ENCODE measurements around the gene B3GNT7. TPM values are rescaled to one million over a fixed set of nuclear protein-coding genes. Genes with fewer than 3 reads are reported as not detected.

B3GNT7 gene
- total and polyA plus RNA-seq, 2 of the 8 experiments (the other 6 are each of a cell fraction or from before 2014, with no cell fraction given) = 26.4 to 73.1 TPM

- H3K4ac ChIP-seq (replicated peaks; ENCODE audit: insufficient read length, low read depth, low read length) = peak overlapping the region; percentile 12
- no peaks in the 10 kb centered on the region; a peak in 2 of 7 replicates for H3K27me3 ChIP-seq (replicated peaks in 1 of 4; ENCODE audit: control insufficient read depth in 3 of 4, extremely low read depth in 1 of 4, insufficient read depth in 3 of 4, low read length in 3 of 4)
- H3K36me3 ChIP-seq (ENCODE audit: control insufficient read depth in 2 of 4, insufficient read depth in 4 of 4, low read length in 3 of 4) = no peaks in the 10 kb centered on the region
- no peak overlapping the region for H4K5ac ChIP-seq (ENCODE audit: insufficient read length, low read depth, low read length)
- no peak for DNase-seq (ENCODE audit: low read depth in 1 of 2, low spot score in 2 of 2)
- 94% methylated on average over 9 of the region's 9 CpGs; no CpG with 5 or more reads in 1 of the 2 experiments for WGBS, 2 experiments (ENCODE audit: extremely low coverage in 1 of 2, insufficient coverage in 1 of 2, insufficient read length in 1 of 2, insufficient replicate concordance in 2 of 2, low coverage in 1 of 2, low lambda C conversion rate in 2 of 2, missing lambda C conversion rate in 1 of 2)
- H3K23ac ChIP-seq (ENCODE audit: insufficient read length) = no peak overlapping the region
- no peak overlapping the region for H4K91ac ChIP-seq (replicated peaks; ENCODE audit: insufficient read length, low read length)
- peak overlapping the region; percentile 97; the same call in 1 of the 2 replicates for H2BK12ac ChIP-seq (ENCODE audit: low read depth, low read length)
- no peaks in the 10 kb centered on the region for H4K20me1 ChIP-seq (replicated peaks in 1 of 2; ENCODE audit: control insufficient read depth in 1 of 2, insufficient read depth in 2 of 2, low read length in 2 of 2)
- H3K79me2 ChIP-seq (ENCODE audit: control insufficient read depth in 1 of 2, insufficient read depth in 2 of 2, low read length in 2 of 2) = no peaks in the 10 kb centered on the region
- H2BK120ac ChIP-seq (replicated peaks; ENCODE audit: low read depth, low read length) = peak overlapping the region; percentile 68
- H2BK15ac ChIP-seq (ENCODE audit: low read length) = no peak overlapping the region
- H3K79me1 ChIP-seq (ENCODE audit: low read depth, low read length) = no peaks in the 10 kb centered on the region
- no peak overlapping the region for H3K4me2 ChIP-seq (ENCODE audit: insufficient read depth in 1 of 2, low read depth in 2 of 2, low read length in 2 of 2)
- H3K9ac ChIP-seq (replicated peaks in 1 of 4; ENCODE audit: extremely low read depth in 1 of 4, low read depth in 3 of 4, low read length in 3 of 4) = no peak overlapping the region
- peak overlapping the region; percentile 48; the same call in 1 of the 2 replicates for H3K18ac ChIP-seq (ENCODE audit: extremely low read depth, low read length)
- CTCF ChIA-PET (ENCODE audit: partially characterized antibody) = interaction anchor here (0.8 to 26.8 kb wide), 8 partner anchors 10 to 74 kb away, joined by 3 to 617 read pairs (median 4); partner anchors contain the start of gene B3GNT7
- H3K4me1 ChIP-seq (replicated peaks in 1 of 4; ENCODE audit: control insufficient read depth in 3 of 4, insufficient read depth in 4 of 4, low read length in 3 of 4) = peaks cover 4 to 46% (median 33%) of the 10 kb centered on the region in 4 experiments
- H2AK5ac ChIP-seq (ENCODE audit: low read depth, low read length) = peak overlapping the region; percentile 65; the same call in 1 of the 2 replicates
- H3K14ac ChIP-seq (ENCODE audit: insufficient read length) = no peak overlapping the region
- H4K8ac ChIP-seq (ENCODE audit: extremely low read depth, insufficient read depth, low read length) = no peak overlapping the region
- FAIRE-seq = no peak
- peak overlapping the region; percentile 66; the same call in 1 of the 2 replicates for H2BK5ac ChIP-seq (ENCODE audit: low read depth, low read length)
- 0 out of 2 replicates have a peak, but pooled peaks cover 4% of the 10 kb centered on the region for H3K23me2 ChIP-seq (ENCODE audit: low read depth, low read length)
- POLR2A ChIA-PET (ENCODE audit: partially characterized antibody) = interaction anchor here (0.9 to 3.0 kb wide), 8 partner anchors 10 to 91 kb away, joined by 3 to 11 read pairs (median 3); partner anchors contain the start of gene NCL
- no peaks in the 10 kb centered on the region for H3K9me3 ChIP-seq (ENCODE audit: insufficient read depth in 2 of 2, low read depth in 1 of 2, low read length in 1 of 2)
- no peak overlapping the region for H3K27ac ChIP-seq (ENCODE audit: low read depth, low read length)
- no peak overlapping the region for H2AFZ ChIP-seq (ENCODE audit: low read length)
- no peak overlapping the region for H3K4me3 ChIP-seq (ENCODE audit: extremely low read depth in 1 of 4, insufficient read depth in 2 of 4, low read depth in 3 of 4, low read length in 4 of 4)
- H3K56ac ChIP-seq (replicated peaks; ENCODE audit: insufficient read length, low read depth, low read length) = no peak overlapping the region
- H2BK20ac ChIP-seq (ENCODE audit: low read length) = peak overlapping the region; percentile 15; the same call in 1 of the 2 replicates
- no peak for TF ChIP-seq CBX5 (IDR thresholded peaks at IDR 0.05; ENCODE audit: low read depth, low read length)
- no peak for TF ChIP-seq SP2 (IDR thresholded peaks at IDR 0.05; ENCODE audit: low read length)
- TF ChIP-seq SIRT6 (IDR thresholded peaks at IDR 0.05; ENCODE audit: low read length) = no peak
- no peak for TF ChIP-seq SIX5 (IDR thresholded peaks at IDR 0.05; ENCODE audit: low read depth, low read length)
- no peak for TF ChIP-seq KDM1A (IDR thresholded peaks at IDR 0.05; ENCODE audit: borderline replicate concordance, low read length)
- no peak for TF ChIP-seq GTF2F1 (IDR thresholded peaks at IDR 0.05; ENCODE audit: borderline replicate concordance, low read depth, low read length)
- TF ChIP-seq NANOG (IDR thresholded peaks at IDR 0.05; ENCODE audit: insufficient read depth, low read depth, low read length, poor library complexity, severe bottlenecking) = no peak
- TF ChIP-seq KDM4A (IDR thresholded peaks at IDR 0.05; ENCODE audit: low read depth, low read length, severe bottlenecking) = no peak
- no peak for TF ChIP-seq CREB1 (IDR thresholded peaks at IDR 0.05)
- TF ChIP-seq EGR1 (IDR thresholded peaks at IDR 0.05; ENCODE audit: borderline replicate concordance, low read depth, low read length) = no peak
- no peak for TF ChIP-seq RBBP5 (IDR thresholded peaks at IDR 0.05; ENCODE audit: borderline replicate concordance, low read depth, low read length)
- TF ChIP-seq SIN3A (conservative IDR thresholded peaks at IDR 0.05 in 1 of 2, IDR thresholded peaks at IDR 0.05 in 1 of 2; ENCODE audit: low read depth in 1 of 2, low read length in 2 of 2) = no peak
- TF ChIP-seq MAFK (IDR thresholded peaks at IDR 0.05; ENCODE audit: low read depth, low read length) = no peak
These were observed 21.6 kb upstream of the B3GNT7 start for GRCh38 chr2:231373786-231374349.
